A549 (cell line): ENCODE data around the gene ACO1.

Experiments
- SMC3 ChIP-seq: fragments of >200 bp; sonication (Bioruptor Twin); formaldehyde crosslinking; IDR thresholded peaks from 3 replicates; pipeline ENCODE4 v1.6.1; 2018; ENCODE audit warnings: inconsistent platforms
- TP53 ChIP-seq: fragments of 250-450 bp; sonication (Bioruptor Pico); IDR thresholded peaks from 2 replicates; pipeline ENCODE4 v1.5.0; 2021; ENCODE audit warnings: mild to moderate bottlenecking, moderate library complexity
- TF ChIP-seq, protein P1 (sequence below): fragments of >200 bp; sonication (Bioruptor Twin); formaldehyde crosslinking; IDR thresholded peaks from 3 replicates; pipeline ENCODE4 v1.6.1; 2016
- TF ChIP-seq, protein P2 (sequence below): fragments of >200 bp; sonication (Bioruptor Twin); formaldehyde crosslinking; IDR thresholded peaks from 3 replicates; pipeline ENCODE4 v1.5.1; 2016

DNA sequence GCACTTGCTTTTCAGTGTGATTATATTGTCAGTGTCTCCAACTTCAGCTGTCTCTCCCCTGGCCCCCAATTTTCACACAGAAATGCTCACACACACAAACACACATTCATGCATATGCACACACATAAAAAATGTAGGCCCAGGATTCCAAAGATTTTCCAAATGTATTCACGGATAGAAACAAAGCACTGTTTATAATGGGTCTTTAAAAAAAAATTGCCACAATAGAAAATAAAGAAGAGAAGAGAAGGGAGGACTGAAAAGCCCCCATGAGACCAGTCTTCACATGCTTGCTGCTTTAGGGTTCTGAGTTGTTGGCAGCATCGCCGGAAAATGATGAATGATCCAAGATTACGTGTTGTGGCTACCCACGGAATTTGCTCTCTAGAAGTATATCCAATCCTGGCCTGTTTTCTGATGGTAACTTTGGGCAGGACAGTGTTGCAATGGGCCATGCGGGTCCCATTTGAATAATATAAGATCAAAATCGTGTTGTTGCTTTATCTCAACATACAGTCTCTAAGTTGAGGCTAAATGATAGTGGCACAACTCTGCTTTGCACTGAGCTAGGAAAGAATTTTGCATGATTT is 36.2 kb upstream of the ACO1 start:
- TF ChIP-seq, protein P1, sequence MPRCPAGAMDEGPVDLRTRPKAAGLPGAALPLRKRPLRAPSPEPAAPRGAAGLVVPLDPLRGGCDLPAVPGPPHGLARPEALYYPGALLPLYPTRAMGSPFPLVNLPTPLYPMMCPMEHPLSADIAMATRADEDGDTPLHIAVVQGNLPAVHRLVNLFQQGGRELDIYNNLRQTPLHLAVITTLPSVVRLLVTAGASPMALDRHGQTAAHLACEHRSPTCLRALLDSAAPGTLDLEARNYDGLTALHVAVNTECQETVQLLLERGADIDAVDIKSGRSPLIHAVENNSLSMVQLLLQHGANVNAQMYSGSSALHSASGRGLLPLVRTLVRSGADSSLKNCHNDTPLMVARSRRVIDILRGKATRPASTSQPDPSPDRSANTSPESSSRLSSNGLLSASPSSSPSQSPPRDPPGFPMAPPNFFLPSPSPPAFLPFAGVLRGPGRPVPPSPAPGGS: no peak
- TF ChIP-seq TP53: no peak
- TF ChIP-seq SMC3: no peak
- TF ChIP-seq, protein P2, sequence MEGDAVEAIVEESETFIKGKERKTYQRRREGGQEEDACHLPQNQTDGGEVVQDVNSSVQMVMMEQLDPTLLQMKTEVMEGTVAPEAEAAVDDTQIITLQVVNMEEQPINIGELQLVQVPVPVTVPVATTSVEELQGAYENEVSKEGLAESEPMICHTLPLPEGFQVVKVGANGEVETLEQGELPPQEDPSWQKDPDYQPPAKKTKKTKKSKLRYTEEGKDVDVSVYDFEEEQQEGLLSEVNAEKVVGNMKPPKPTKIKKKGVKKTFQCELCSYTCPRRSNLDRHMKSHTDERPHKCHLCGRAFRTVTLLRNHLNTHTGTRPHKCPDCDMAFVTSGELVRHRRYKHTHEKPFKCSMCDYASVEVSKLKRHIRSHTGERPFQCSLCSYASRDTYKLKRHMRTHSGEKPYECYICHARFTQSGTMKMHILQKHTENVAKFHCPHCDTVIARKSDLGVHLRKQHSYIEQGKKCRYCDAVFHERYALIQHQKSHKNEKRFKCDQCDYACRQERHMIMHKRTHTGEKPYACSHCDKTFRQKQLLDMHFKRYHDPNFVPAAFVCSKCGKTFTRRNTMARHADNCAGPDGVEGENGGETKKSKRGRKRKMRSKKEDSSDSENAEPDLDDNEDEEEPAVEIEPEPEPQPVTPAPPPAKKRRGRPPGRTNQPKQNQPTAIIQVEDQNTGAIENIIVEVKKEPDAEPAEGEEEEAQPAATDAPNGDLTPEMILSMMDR: no peak
